Sigmoid colon (tissue), 7 donors: ENCODE results near the gene EHBP1L1. TPM values are rescaled to one million over a fixed set of nuclear protein-coding genes. Genes with fewer than 3 reads are reported as not detected.

Experiments used
- DNase-seq: peaks from one replicate; pipeline ENCODE4 v3.0.0-alpha.2; 2019
- H3K27ac ChIP-seq, 4 donors: fragments of 200-600 bp; sonication (generic); one replicate each; pipeline ENCODE4 v1.5.1; 2016 to 2019; ENCODE audit warnings: mild to moderate bottlenecking in 1 of 4
- H3K27me3 ChIP-seq, 3 donors: fragments of 200-600 bp; sonication (generic); one replicate each; pipeline ENCODE4 v1.5.1; 2019; ENCODE audit warnings: mild to moderate bottlenecking in 1 of 3
- H3K36me3 ChIP-seq, 4 donors: fragments of 200-600 bp; sonication (generic); one replicate each; pipeline ENCODE4 v1.5.1; 2016 to 2019
- H3K4me1 ChIP-seq, 4 donors: fragments of 200-600 bp; sonication (generic); one replicate each; pipeline ENCODE4 v1.5.1; 2017 to 2019
- H3K4me3 ChIP-seq, 4 donors: fragments of 200-600 bp; sonication (generic); one replicate each; pipeline ENCODE4 v1.5.1; 2017 to 2019; ENCODE audit warnings: mild to moderate bottlenecking in 2 of 4, moderate library complexity in 1 of 4
- H3K9me3 ChIP-seq, 4 donors: fragments of 200-600 bp in 3 of 4; sonication (generic) in 3 of 4; one replicate each; pipeline versions ENCODE4 v1.5.1 to v1.6.1; 2013 to 2019
- CTCF ChIP-seq, 4 experiments: fragments of 450-650 bp in 3 of 4; fragments of 200-600 bp in 1 of 4; IDR thresholded peaks; one replicate each; pipeline ENCODE4 v1.5.1; 2016 to 2019; ENCODE audit warnings: antibody characterized with exemption in 4 of 4, mild to moderate bottlenecking in 3 of 4, moderate library complexity in 2 of 4
- EP300 ChIP-seq, 4 donors: sonication (generic); formaldehyde crosslinking; IDR thresholded peaks; one replicate each; pipeline ENCODE4 v1.6.1; 2017; ENCODE audit warnings: antibody characterized with exemption in 4 of 4
- POLR2A ChIP-seq, 2 donors: fragments of 450-650 bp; IDR thresholded peaks; one replicate each; pipeline ENCODE4 v1.6.1; 2016; ENCODE audit warnings: antibody characterized with exemption in 2 of 2, mild to moderate bottlenecking in 2 of 2, moderate library complexity in 2 of 2
- POLR2AphosphoS5 ChIP-seq, 4 donors: sonication (generic); formaldehyde crosslinking; IDR thresholded peaks; one replicate each; pipeline ENCODE4 v1.6.1; 2017; ENCODE audit warnings: antibody characterized with exemption in 4 of 4
- WGBS, 2 donors: extraction: QIAGEN DNeasy Blood & Tissue Kit; methylation state at CpG; one replicate each; pipeline ENCODE4 v1.1.7; 2013; 5-methylcytosine and 5-hydroxymethylcytosine counted together
- intact Hi-C: fragments of 100-400 bp; cut with DNase I; formaldehyde crosslinking; loops from one replicate; pipeline ENCODE4 v1.15.1; 2023
- polyA plus RNA-seq, 3 donors: library from polyadenylated mRNA; stranded (reverse); fragments of 200-250 nt; gene quantifications; one replicate each; pipeline ENCODE4 v1.2.3, GENCODE V29; 2013
- total RNA-seq, 4 donors: library from RNA; depleted of rRNA; stranded (reverse); fragments of >200 nt; gene quantifications; one replicate each; pipeline ENCODE4 v1.1.0, GENCODE V29; 2016
- donor health status: healthy with polysubstance abuse.
- donor health status: Bipolar disorder and iron deficiency.
- donor health status: healthy.

EHBP1L1 gene
- total and polyA plus RNA-seq, 7 donors, result 31.2 to 366 (median 148) TPM

GRCh38 chr11:65540290-65541092, 35.4 kb upstream of the EHBP1L1 start:
- H3K36me3 ChIP-seq, result peaks cover 0 to 57% (median 23%) of the 10 kb centered on the region in 4 donors
- H3K4me3 ChIP-seq, result peak overlapping the region; percentile 31 to 52 (median 50)
- peak overlapping the region; percentile 90 to 94 (median 91) for H3K27ac ChIP-seq
- WGBS, 2 donors, result 0% methylated on average over 78 of the region's 78 CpGs
- H3K27me3 ChIP-seq, result no peaks in the 10 kb centered on the region
- TF ChIP-seq EP300 (IDR thresholded peaks at IDR 0.05) (no peak), CTCF (IDR thresholded peaks at IDR 0.05) (peak; percentile 90 to 99 (median 94)), POLR2A (IDR thresholded peaks at IDR 0.05) (peak; percentile 8 to 29), POLR2AphosphoS5 (IDR thresholded peaks at IDR 0.05) (peak; percentile 66 to 82 (median 76))
- intact Hi-C loops, result loop anchor here (1.0 to 5.0 kb wide), 4 partner anchors 16 to 67 kb away; partner anchors contain the start of gene FAM89B
- DNase-seq, result peak; percentile 95
- peaks cover 0 to 30% (median 26%) of the 10 kb centered on the region in 4 donors for H3K4me1 ChIP-seq
- H3K9me3 ChIP-seq, result no peaks in the 10 kb centered on the region

- Histone ChIP-seq H3K27ac (peak overlapping the region; percentile 90 to 94 (median 91)), H3K27me3 (no peaks in the 10 kb centered on the region), H3K36me3 (peaks cover 0 to 50% (median 18%) of the 10 kb centered on the region in 4 donors), H3K4me3 (peak overlapping the region; percentile 31 to 52 (median 50)), H3K9me3 (no peaks in the 10 kb centered on the region), H3K4me1 (peaks cover 0 to 32% (median 29%) of the 10 kb centered on the region in 4 donors)
- peak; percentile 73 for DNase-seq
- intact Hi-C loops, result loop anchor here (1.0 to 5.0 kb wide), 3 partner anchors 15 to 66 kb away; partner anchors contain the start of gene FAM89B
- TF ChIP-seq CTCF (IDR thresholded peaks at IDR 0.05), result peak in 1 of 4 experiments; percentile 20
- no peak for TF ChIP-seq POLR2A (IDR thresholded peaks at IDR 0.05)
- 39 to 43% methylated on average over 18 of the region's 18 CpGs for WGBS, 2 donors
Observed at GRCh38 chr11:65541093-65541982, 34.5 kb upstream of the EHBP1L1 start.

- Histone ChIP-seq H3K9me3 (no peaks in the 10 kb centered on the region), H3K4me1 (peaks cover 0 to 44% (median 36%) of the 10 kb centered on the region in 4 donors), H3K36me3 (peaks cover 0 to 42% (median 17%) of the 10 kb centered on the region in 4 donors), H3K4me3 (no peak overlapping the region), H3K27me3 (no peaks in the 10 kb centered on the region), H3K27ac (no peak overlapping the region)
- 94 to 96% methylated on average over 3 of the region's 3 CpGs for WGBS, 2 donors
- DNase-seq, result no peak
- TF ChIP-seq POLR2AphosphoS5 (IDR thresholded peaks at IDR 0.05), result no peak
- TF ChIP-seq POLR2A (IDR thresholded peaks at IDR 0.05), result no peak
- TF ChIP-seq EP300 (IDR thresholded peaks at IDR 0.05), result no peak
- TF ChIP-seq CTCF (IDR thresholded peaks at IDR 0.05), result no peak
- intact Hi-C loops, result loop anchor here (5.0 kb wide), 1 partner anchor 64 kb away; no protein-coding TSS in a partner anchor
Observed at GRCh38 chr11:65542738-65543390, 33.0 kb upstream of the EHBP1L1 start.

- H3K4me3 ChIP-seq, result peak overlapping the region in 2 of 4 donors; percentile 10 to 34
- H3K27me3 ChIP-seq, result no peaks in the 10 kb centered on the region
- H3K9me3 ChIP-seq, result no peaks in the 10 kb centered on the region
- intact Hi-C loops, result no loop called here
- DNase-seq, result no peak
- 13 to 42% methylated on average over 4 of the region's 4 CpGs for WGBS, 2 donors
- peaks cover 1 to 44% (median 18%) of the 10 kb centered on the region in 4 donors for H3K36me3 ChIP-seq
- TF ChIP-seq POLR2A (IDR thresholded peaks at IDR 0.05) (no peak), EP300 (IDR thresholded peaks at IDR 0.05) (no peak), POLR2AphosphoS5 (IDR thresholded peaks at IDR 0.05) (no peak), CTCF (IDR thresholded peaks at IDR 0.05) (no peak)
- H3K4me1 ChIP-seq, result peaks cover 0 to 26% (median 21%) of the 10 kb centered on the region in 4 donors
- peak overlapping the region; percentile 63 to 79 (median 66) for H3K27ac ChIP-seq
Observed at GRCh38 chr11:65545853-65546216, 30.0 kb upstream of the EHBP1L1 start.
